Omental fat pad (tissue), 4 donors: ENCODE measurements around the gene UEVLD. TPM values are rescaled to one million over a fixed set of nuclear protein-coding genes. Genes with fewer than 3 reads are reported as not detected.

Experiments used
- ATAC-seq: fragments of 150-250 bp; one replicate; pipeline ENCODE4 v1.9.1; 2016; ENCODE audit warnings: mild to moderate bottlenecking, moderate library complexity; ENCODE audit not compliant: low FRiP score
- DNase-seq: peaks from one replicate; pipeline ENCODE4 v3.0.0-alpha.2; 2019; ENCODE audit warnings: low spot score
- CTCF ChIP-seq, 3 donors: fragments of 450-650 bp; IDR thresholded peaks; one replicate each; pipeline ENCODE4 v1.5.1; 2016 to 2017; ENCODE audit warnings: antibody characterized with exemption in 3 of 3, mild to moderate bottlenecking in 3 of 3, moderate library complexity in 2 of 3
- total RNA-seq, 4 donors: library from RNA; depleted of rRNA; stranded (reverse); fragments of >200 nt; gene quantifications; one replicate each; pipeline ENCODE4 v1.1.0, GENCODE V29; 2016

UEVLD gene
- total RNA-seq, 4 donors from 2014 or later, result 23.1 to 46.5 (median 31.2) TPM

GRCh38 chr11:18527512-18527911 is 61.0 kb downstream of the UEVLD start:
- DNase-seq (no peak), ATAC-seq (peak; percentile 52)
- TF ChIP-seq CTCF (IDR thresholded peaks at IDR 0.05), result no peak

GRCh38 chr11:18526521-18527296 is 61.8 kb downstream of the UEVLD start, which contains the start of gene TSG101:
TSG101 (minus strand) TSS chr11:18526942; CDS start chr11:18526816, 126 bp downstream.
- no peak for TF ChIP-seq CTCF (IDR thresholded peaks at IDR 0.05)
- ATAC-seq (peak; percentile 98), DNase-seq (peak; percentile 97)

DNA sequence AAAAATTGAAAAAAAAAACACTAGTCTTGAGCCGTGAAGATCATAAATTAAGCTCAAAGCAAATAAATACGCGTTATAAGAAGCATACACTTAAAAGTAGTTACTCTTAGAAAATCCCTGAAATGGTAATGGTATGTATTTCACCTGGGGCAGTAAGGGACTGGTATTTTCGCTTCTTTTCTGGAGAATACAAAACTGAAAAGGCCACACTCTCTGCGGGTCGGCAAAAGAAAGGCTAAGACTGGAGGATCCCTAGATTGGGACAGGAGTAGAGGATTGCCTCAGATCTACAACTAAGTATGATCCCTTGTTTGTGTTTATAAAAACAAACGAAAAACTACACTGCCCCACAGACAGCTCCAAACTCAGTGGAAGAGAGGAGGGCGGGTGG is 62.4 kb downstream of the UEVLD start:
- ATAC-seq, result no peak
- TF ChIP-seq CTCF (IDR thresholded peaks at IDR 0.05), result no peak

GRCh38 chr11:18524248-18524647 is 64.3 kb downstream of the UEVLD start:
- DNase-seq (no peak), ATAC-seq (no peak)
- no peak for TF ChIP-seq CTCF (IDR thresholded peaks at IDR 0.05)

More for the DNA sequence above, 62.4 kb downstream of the UEVLD start:
- DNase-seq, result no peak

DNA sequence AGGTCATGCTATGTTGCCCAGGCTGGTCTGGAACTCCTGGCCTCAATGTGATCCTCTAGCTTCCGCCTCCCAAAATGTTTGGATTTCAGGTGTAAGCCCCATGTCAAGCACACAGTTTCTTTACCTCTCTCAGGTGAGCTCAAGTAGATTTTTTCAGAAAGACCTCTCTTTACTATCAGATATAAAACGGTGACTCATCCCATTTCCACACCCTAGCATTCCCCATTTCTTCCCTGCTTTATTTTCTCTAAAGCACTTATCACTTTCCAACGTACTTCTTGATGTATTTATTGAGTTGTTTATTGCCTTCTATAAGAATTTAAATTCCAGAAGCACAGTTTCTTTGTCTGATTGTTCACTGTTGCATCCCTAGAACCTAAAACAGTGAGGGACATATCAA is 65.5 kb downstream of the UEVLD start:
- ATAC-seq (no peak), DNase-seq (no peak)
- no peak for TF ChIP-seq CTCF (IDR thresholded peaks at IDR 0.05)

DNA sequence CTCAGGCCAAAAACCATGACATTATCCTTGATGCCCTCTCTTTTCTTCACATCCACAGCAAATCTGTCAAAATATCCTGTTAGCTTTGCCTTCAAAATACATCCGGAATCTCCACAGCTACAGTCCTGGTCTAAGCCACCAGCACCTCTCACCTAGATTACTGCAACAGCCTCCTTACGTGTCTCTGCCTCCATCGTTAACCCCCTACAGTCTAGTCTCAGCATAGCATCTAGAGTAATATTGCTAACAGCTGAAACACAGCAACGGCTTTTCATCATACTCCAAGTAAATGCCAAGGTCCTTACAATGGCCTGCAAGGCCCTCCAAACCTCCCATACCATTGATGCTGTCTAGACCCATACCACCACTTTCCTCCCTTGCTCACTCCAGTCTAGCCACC is 66.1 kb downstream of the UEVLD start:
- TF ChIP-seq CTCF (IDR thresholded peaks at IDR 0.05), result no peak
- no peak for ATAC-seq
- no peak for DNase-seq

DNA sequence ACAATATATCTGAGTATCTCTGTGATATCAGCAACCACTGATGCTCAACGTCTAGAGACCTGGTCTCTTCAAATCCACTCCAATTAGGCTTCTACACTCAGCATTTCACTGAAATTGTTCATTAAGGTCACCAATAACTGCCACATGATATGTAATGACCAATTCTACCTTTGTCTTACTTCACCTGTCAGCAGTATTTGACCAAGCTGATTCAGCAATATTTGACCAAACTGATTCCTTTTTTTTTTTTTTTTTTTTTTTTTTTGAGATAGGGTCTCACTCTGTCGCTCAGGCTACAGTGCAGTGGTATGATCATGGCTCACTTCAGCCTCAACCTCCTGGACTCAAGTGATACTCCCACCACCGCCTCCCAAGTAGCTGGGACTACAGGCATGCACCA is 67.4 kb downstream of the UEVLD start:
- DNase-seq, result no peak
- no peak for TF ChIP-seq CTCF (IDR thresholded peaks at IDR 0.05)
- ATAC-seq, result no peak
